IPS-18a (cell line): Measurements from ENCODE around the gene SLC25A6.
"Not testable (repeated sequence)": the region's sequence is repeated elsewhere in the genome, so short reads cannot be mapped to it uniquely, and the experiment has no call there.

Source experiments
- H3K27ac ChIP-seq: one replicate; pipeline ENCODE4 v1.5.1; 2013; ENCODE audit warnings: low read length
- H3K27me3 ChIP-seq: one replicate; pipeline ENCODE4 v1.6.1; 2013; ENCODE audit warnings: mild to moderate bottlenecking, low read length; ENCODE audit not compliant: control insufficient read depth, insufficient read depth
- H3K36me3 ChIP-seq: one replicate; pipeline ENCODE4 v1.6.1; 2013; ENCODE audit warnings: low read depth, low read length; ENCODE audit not compliant: control insufficient read depth
- H3K4me1 ChIP-seq: one replicate; pipeline ENCODE4 v1.6.1; 2013; ENCODE audit warnings: low read depth, low read length; ENCODE audit not compliant: control insufficient read depth
- H3K4me3 ChIP-seq: one replicate; pipeline ENCODE4 v1.5.1; 2013; ENCODE audit warnings: low read length
- H3K9ac ChIP-seq: one replicate; pipeline ENCODE4 v1.6.1; 2013; ENCODE audit warnings: mild to moderate bottlenecking, low read length, moderate library complexity
- H3K9me3 ChIP-seq: one replicate; pipeline ENCODE4 v1.6.1; 2013; ENCODE audit warnings: low read depth, low read length; ENCODE audit not compliant: control insufficient read depth

Gene SLC25A6

GRCh38 chrX:1391707-1392375 is at the start of gene SLC25A6:
TSS of gene SLC25A6 (minus strand) at chrX:1392113. CDS start at chrX:1392009, 104 bp downstream.
- H3K27ac ChIP-seq = peak within 1 kb of the TSS; percentile 91
- no peaks in the 10 kb centered on the region for H3K9me3 ChIP-seq
- H3K27me3 ChIP-seq = no peaks in the 10 kb centered on the region
- H3K4me3 ChIP-seq = peak within 1 kb of the TSS; percentile 99
- peaks cover 56% of the 10 kb centered on the region for H3K36me3 ChIP-seq
- peak within 1 kb of the TSS; percentile 95 for H3K9ac ChIP-seq
- H3K4me1 ChIP-seq = no peaks in the 10 kb centered on the region

- Histone ChIP-seq H3K36me3 (peaks cover 31% of the 10 kb centered on the region), H3K9ac (no peak overlapping the region), H3K4me1 (no peaks in the 10 kb centered on the region), H3K4me3 (no peak overlapping the region), H3K27me3 (no peaks in the 10 kb centered on the region), H3K9me3 (no peaks in the 10 kb centered on the region), H3K27ac (no peak overlapping the region)
These were observed 48.6 kb upstream of the SLC25A6 start for GRCh38 chrX:1440506-1440905.

GRCh38 chrX:1435241-1435895 is 43.5 kb upstream of the SLC25A6 start:
- Histone ChIP-seq H3K27ac (no peak overlapping the region), H3K27me3 (no peaks in the 10 kb centered on the region), H3K9ac (no peak overlapping the region), H3K4me3 (no peak overlapping the region), H3K4me1 (no peaks in the 10 kb centered on the region), H3K9me3 (no peaks in the 10 kb centered on the region), H3K36me3 (peaks cover 39% of the 10 kb centered on the region)

- no peak overlapping the region for H3K9ac ChIP-seq
- no peaks in the 10 kb centered on the region for H3K4me1 ChIP-seq
- no peak overlapping the region for H3K4me3 ChIP-seq
- peaks cover 39% of the 10 kb centered on the region for H3K36me3 ChIP-seq
- no peaks in the 10 kb centered on the region for H3K9me3 ChIP-seq
- H3K27me3 ChIP-seq = no peaks in the 10 kb centered on the region
- no peak overlapping the region for H3K27ac ChIP-seq
These were observed 42.9 kb upstream of the SLC25A6 start for GRCh38 chrX:1434871-1435240.

GRCh38 chrX:1433646-1434357 is 41.9 kb upstream of the SLC25A6 start:
- Histone ChIP-seq H3K27me3 (no peaks in the 10 kb centered on the region), H3K9me3 (no peaks in the 10 kb centered on the region), H3K4me3 (no peak overlapping the region), H3K36me3 (peaks cover 35% of the 10 kb centered on the region), H3K27ac (no peak overlapping the region), H3K9ac (no peak overlapping the region), H3K4me1 (no peaks in the 10 kb centered on the region)

GRCh38 chrX:1430451-1430850 is 38.5 kb upstream of the SLC25A6 start:
- Histone ChIP-seq H3K9ac (no peak overlapping the region), H3K4me1 (no peaks in the 10 kb centered on the region), H3K27ac (no peak overlapping the region), H3K9me3 (no peaks in the 10 kb centered on the region), H3K36me3 (peaks cover 27% of the 10 kb centered on the region), H3K4me3 (no peak overlapping the region), H3K27me3 (no peaks in the 10 kb centered on the region)

- Histone ChIP-seq H3K36me3 (peaks cover 33% of the 10 kb centered on the region), H3K9ac (no peak overlapping the region), H3K9me3 (no peaks in the 10 kb centered on the region), H3K27ac (no peak overlapping the region), H3K4me3 (no peak overlapping the region), H3K4me1 (no peaks in the 10 kb centered on the region), H3K27me3 (no peaks in the 10 kb centered on the region)
These were observed 35.8 kb upstream of the SLC25A6 start for GRCh38 chrX:1427756-1428155.

GRCh38 chrX:1426321-1426720 is 34.4 kb upstream of the SLC25A6 start:
- not testable (repeated sequence) for H3K4me3 ChIP-seq, H3K9ac ChIP-seq, H3K27ac ChIP-seq, H3K4me1 ChIP-seq, H3K27me3 ChIP-seq, H3K9me3 ChIP-seq
- peaks cover 38% of the 10 kb centered on the region for H3K36me3 ChIP-seq

- Histone ChIP-seq H3K9ac (no peak overlapping the region), H3K9me3 (peaks cover 10% of the 10 kb centered on the region), H3K27me3 (no peaks in the 10 kb centered on the region), H3K36me3 (peaks cover 41% of the 10 kb centered on the region), H3K4me3 (no peak overlapping the region), H3K4me1 (no peaks in the 10 kb centered on the region), H3K27ac (no peak overlapping the region)
These were observed 33.5 kb upstream of the SLC25A6 start for GRCh38 chrX:1425381-1425780.

GRCh38 chrX:1424147-1424851 is 32.4 kb upstream of the SLC25A6 start:
- Histone ChIP-seq H3K36me3 (peaks cover 41% of the 10 kb centered on the region), H3K9ac (no peak overlapping the region), H3K4me3 (no peak overlapping the region), H3K27me3 (no peaks in the 10 kb centered on the region), H3K9me3 (peaks cover 10% of the 10 kb centered on the region), H3K4me1 (no peaks in the 10 kb centered on the region), H3K27ac (no peak overlapping the region)

GRCh38 chrX:1423215-1423614 is 31.3 kb upstream of the SLC25A6 start:
- Histone ChIP-seq H3K4me3 (no peak overlapping the region), H3K4me1 (no peaks in the 10 kb centered on the region), H3K27me3 (no peaks in the 10 kb centered on the region), H3K9ac (no peak overlapping the region), H3K36me3 (peaks cover 46% of the 10 kb centered on the region), H3K27ac (no peak overlapping the region), H3K9me3 (peaks cover 10% of the 10 kb centered on the region)
